K562 (cell line): ENCODE measurements around the gene SLCO1A2.

Experiments
- BHLHE40 ChIP-seq: IDR thresholded peaks from 2 replicates; pipeline ENCODE4 v1.6.1; 2011; ENCODE audit warnings: low read length, improper control_type of control experiment
- MEF2A ChIP-seq: IDR thresholded peaks from 2 replicates; pipeline ENCODE4 v1.6.1; 2011; ENCODE audit warnings: low read depth, mild to moderate bottlenecking, low read length, moderate library complexity; ENCODE audit not compliant: control insufficient read depth
- MYC ChIP-seq, 2 experiments: fragments of 250-450 bp in 1 of 2; sonication (Bioruptor Pico) in 1 of 2; IDR thresholded peaks; 2 replicates each; pipeline versions ENCODE4 v1.5.1 to v1.6.1; 2012 to 2021; ENCODE audit warnings: low read depth in 2 of 2, borderline replicate concordance in 1 of 2, improper control_type of control experiment in 1 of 2, low read length in 1 of 2, mild to moderate bottlenecking in 1 of 2, moderate library complexity in 1 of 2
- RCOR1 ChIP-seq, 2 experiments: IDR thresholded peaks; 2 replicates each; pipeline ENCODE4 v1.6.1; 2012; ENCODE audit warnings: low read depth in 2 of 2, low read length in 2 of 2, borderline replicate concordance in 1 of 2, improper control_type of control experiment in 1 of 2
- TAL1 ChIP-seq: fragments of 450-650 bp; IDR thresholded peaks from 2 replicates; pipeline ENCODE4 v1.6.1; 2016; ENCODE audit warnings: mild to moderate bottlenecking
- ZZZ3 ChIP-seq: fragments of 450-650 bp; IDR thresholded peaks from 2 replicates; pipeline ENCODE4 v1.6.1; 2016; ENCODE audit warnings: antibody characterized with exemption, mild to moderate bottlenecking, moderate library complexity
- TF ChIP-seq, protein P1 (sequence below): fragments of 150-350 bp; IDR thresholded peaks from 2 replicates; pipeline ENCODE4 v1.6.1; 2014; ENCODE audit warnings: low read depth, mild to moderate bottlenecking, low read length, borderline replicate concordance

GRCh38 chr12:21384261-21384660 lies 49.5 kb upstream of the SLCO1A2 start:
- no peak for TF ChIP-seq MEF2A
- TF ChIP-seq TAL1, result no peak
- TF ChIP-seq ZZZ3, result no peak
- no peak for TF ChIP-seq RCOR1 (IDR thresholded peaks at IDR 0.05; ENCODE audit: borderline replicate concordance in 1 of 2, low read depth in 2 of 2, low read length in 2 of 2)
- TF ChIP-seq, protein P1, sequence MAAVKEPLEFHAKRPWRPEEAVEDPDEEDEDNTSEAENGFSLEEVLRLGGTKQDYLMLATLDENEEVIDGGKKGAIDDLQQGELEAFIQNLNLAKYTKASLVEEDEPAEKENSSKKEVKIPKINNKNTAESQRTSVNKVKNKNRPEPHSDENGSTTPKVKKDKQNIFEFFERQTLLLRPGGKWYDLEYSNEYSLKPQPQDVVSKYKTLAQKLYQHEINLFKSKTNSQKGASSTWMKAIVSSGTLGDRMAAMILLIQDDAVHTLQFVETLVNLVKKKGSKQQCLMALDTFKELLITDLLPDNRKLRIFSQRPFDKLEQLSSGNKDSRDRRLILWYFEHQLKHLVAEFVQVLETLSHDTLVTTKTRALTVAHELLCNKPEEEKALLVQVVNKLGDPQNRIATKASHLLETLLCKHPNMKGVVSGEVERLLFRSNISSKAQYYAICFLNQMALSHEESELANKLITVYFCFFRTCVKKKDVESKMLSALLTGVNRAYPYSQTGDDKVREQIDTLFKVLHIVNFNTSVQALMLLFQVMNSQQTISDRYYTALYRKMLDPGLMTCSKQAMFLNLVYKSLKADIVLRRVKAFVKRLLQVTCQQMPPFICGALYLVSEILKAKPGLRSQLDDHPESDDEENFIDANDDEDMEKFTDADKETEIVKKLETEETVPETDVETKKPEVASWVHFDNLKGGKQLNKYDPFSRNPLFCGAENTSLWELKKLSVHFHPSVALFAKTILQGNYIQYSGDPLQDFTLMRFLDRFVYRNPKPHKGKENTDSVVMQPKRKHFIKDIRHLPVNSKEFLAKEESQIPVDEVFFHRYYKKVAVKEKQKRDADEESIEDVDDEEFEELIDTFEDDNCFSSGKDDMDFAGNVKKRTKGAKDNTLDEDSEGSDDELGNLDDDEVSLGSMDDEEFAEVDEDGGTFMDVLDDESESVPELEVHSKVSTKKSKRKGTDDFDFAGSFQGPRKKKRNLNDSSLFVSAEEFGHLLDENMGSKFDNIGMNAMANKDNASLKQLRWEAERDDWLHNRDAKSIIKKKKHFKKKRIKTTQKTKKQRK, result no peak
- TF ChIP-seq MYC (IDR thresholded peaks at IDR 0.05; ENCODE audit: low read depth, low read length), result no peak
- no peak for TF ChIP-seq MYC (CRISPR knock-in tag; IDR thresholded peaks at IDR 0.05; ENCODE audit: borderline replicate concordance, low read depth)
- no peak for TF ChIP-seq BHLHE40
